HG03342 (cell line): ENCODE results near the gene OR2AP1.
"Not testable (repeated sequence)": the region's sequence is repeated elsewhere in the genome, so short reads cannot be mapped to it uniquely, and the experiment has no call there.

ENCODE experiments used
- ATAC-seq: cut with Tn5 transposase; IDR thresholded peaks from one replicate; pipeline ENCODE4 v1.9.1; 2021; ENCODE audit warnings: mild to moderate bottlenecking, moderate library complexity; ENCODE audit not compliant: unreplicated experiment

The OR2AP1 gene

DNA sequence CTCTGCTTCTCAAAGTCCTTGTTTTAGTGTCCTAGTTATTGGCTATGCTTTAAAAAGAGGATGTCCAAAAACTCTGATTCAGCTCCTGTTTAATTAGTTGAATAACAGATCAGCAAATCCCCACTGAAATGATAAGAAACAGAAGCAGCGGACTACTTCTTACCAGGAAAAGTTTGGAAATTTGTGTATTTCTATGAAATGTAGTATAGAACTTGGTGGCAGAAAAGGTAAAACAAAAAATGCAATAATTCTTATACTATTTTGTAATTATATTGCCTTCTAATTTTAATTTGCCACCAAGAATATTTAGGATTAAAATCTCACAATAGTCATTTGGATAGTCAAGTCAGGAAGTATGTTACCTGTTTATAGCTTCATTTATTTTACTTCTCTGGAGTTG is at the start of gene OR2AP1:
OR2AP1 (plus strand) TSS at position 301 of the 400 bp plus-strand sequence. CDS start 1,947 bp downstream, outside the sequence.
- ATAC-seq = no peak

GRCh38 chr12:55548235-55548634 is 24.0 kb upstream of the OR2AP1 start:
- ATAC-seq = not testable (repeated sequence)

DNA sequence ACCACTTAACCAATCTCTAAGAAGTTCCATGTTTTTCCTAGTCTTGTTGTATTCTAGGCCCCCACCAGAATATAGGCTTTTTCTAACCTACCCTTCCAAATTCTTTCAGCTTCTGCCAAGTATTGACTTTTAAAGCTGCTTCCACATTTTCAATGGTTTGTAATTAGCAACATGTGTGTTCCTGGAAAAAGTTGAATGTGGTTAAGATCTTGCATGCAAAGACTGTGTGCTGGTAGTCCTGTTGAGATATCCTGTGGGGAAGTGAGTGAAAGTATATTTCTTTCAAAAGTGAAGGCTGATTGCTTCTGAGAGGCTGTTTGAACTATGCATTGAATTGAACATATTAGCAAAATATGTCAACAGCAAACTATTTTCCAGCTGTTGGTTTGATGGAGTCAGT is 23.5 kb upstream of the OR2AP1 start:
- no peak for ATAC-seq

DNA sequence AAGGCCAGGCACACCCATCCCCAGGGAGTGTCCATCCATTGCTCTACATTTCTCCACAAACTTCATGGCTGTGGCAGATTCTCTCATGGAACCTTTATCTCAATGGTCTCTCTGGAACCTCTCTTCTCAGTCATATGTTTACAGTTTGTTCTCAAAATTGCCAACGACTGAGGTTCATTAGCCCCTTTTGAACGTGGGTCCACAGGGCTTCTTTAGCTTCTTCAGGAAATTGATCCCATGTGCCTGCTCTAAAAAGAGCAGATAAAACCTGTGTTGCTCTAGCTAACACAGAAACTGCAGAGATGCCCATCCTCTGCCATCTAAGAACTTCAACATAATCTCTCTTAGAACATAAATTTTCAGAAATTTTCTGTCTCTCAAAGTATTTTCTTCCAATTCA is 23.0 kb upstream of the OR2AP1 start, which contains the start of gene OR6C4:
OR6C4 (plus strand) TSS at position 301 of the 400 bp plus-strand sequence. CDS start 1,625 bp downstream, outside the sequence.
- no peak for ATAC-seq

- no peak for ATAC-seq
Observed at GRCh38 chr12:55554296-55554695, 18.0 kb upstream of the OR2AP1 start.

DNA sequence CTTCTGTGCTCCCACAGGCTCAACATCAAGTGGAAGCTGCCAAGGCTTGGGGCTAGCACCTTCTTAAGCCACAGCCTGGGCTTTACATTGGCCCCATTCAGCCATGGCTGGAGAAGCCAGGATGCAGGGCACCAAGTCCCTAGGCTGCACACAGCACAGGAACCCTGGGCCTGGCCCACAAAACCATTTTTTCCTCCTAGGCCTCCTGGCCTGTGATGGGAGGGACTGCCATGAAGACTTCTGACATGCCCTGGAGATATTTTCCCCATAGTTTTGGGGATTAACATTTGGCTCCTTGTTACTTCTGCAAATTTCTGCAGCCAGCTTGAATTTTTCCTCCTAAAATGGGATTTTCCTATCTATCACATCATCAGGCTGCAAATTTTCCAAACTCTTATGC is 2.2 kb upstream of the OR2AP1 start:
- ATAC-seq = not testable (repeated sequence)

DNA sequence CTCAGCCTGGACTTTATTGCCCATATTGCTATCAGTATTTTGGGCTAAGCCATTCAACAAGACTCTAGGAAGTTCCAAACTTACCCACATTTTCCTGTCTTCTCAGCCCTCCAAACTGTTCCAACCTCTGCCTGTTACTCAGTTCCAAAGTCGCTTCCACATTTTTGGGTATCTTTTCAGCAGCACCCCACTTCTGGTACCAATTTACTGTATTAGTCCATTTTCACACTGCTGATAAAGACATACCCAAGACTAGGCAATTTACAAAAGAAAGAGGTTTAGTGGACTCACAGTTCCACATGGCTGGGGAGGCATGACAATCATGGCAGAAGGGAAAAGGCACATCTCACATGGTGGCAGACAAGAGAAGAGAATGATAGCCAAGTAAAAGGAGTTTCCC is 1.6 kb upstream of the OR2AP1 start:
- not testable (repeated sequence) for ATAC-seq

DNA sequence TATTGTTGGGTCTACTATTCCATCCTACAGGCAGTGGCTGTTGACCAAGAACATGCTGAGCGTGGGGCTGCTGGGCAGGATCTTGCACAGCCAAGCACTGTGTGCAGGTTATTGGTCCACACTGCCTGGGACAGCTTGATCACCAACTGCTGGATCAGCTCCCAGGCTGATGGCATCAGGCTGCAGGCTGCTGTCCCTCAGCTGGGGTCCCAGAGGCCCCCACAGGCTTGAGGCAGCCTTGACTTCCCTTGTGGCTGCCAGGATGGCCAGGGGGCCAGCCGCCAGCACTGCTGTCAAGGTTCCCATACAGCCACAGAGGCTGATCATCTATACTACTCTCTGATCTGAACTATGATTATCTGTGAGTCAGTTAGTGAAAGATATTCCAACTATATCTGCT is 9.8 kb downstream of the OR2AP1 start:
- ATAC-seq = no peak

DNA sequence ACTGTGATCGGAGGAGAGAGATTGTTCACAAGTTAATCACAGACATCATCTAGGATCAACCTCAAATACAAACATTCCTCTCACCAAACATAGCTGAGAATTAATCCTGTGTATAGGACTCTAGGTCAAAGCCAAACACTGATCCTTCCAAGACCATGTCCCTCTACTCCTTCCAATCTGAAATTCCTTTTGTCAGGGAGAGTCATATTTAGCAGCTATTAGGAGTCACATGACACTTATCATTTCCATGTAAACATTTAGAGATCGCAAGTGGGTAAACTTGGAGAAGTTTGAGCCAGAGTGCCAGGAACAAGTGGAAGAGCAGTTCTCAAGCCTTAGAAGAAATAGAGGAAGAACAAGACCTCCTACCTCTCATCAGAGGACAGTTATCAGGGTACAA is 13.5 kb downstream of the OR2AP1 start:
- ATAC-seq = no peak

DNA sequence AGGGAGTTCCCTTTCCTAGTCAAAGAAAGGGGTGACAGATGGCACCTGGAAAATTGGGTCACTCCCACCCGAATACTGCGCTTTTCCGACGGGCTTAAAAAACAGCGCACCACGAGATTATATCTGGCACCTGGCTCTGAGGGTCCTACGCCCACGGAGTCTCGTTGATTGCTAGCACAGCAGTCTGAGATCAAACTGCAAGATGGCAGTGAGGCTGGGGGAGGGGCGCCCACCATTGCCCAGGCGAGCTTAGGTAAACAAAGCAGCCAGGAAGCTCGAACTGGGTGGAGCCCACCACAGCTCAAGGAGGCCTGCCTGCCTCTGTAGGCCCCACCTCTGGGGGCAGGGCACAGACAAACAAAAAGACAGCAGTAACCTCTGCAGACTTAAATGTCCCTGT is 17.9 kb downstream of the OR2AP1 start:
- not testable (repeated sequence) for ATAC-seq

DNA sequence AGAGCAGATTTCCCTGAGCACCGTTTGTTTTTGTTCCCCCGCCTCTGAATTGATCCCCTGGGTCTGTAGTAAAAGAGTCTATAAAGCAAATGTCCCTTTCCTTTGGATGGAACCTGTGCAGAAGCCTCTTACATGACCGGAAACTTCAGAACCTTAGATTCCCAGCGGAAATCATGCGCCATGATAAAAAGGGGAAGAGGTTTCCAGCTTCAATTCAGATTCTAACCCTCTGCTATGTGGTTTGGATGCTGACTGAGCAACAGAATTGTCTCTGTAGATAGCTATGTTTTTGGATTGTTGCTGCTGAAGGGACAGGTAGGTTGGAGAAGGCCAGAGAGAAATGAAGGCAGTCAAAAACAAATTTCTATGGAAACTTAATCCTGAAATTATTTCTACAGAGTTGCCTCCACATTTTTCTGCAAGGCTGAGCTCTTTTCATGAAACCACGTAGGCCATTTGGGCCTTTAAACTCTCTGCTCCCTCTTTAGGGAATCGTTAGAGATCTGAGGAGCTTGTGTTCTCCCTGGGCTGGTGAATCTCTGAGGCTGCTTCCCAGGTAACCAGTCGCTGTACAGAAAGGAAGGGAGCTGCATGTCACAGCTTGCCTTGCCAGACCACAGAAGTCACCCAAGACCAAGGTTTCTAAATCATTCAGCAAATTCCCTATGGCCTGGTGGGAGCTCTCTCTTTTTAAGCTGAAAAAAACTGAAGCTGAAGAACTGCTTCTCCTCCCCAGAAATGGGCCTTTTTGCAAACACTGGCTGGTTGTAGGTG is 35.7 kb downstream of the OR2AP1 start:
- ATAC-seq = no peak

GRCh38 chr12:55610598-55610997 is 38.3 kb downstream of the OR2AP1 start:
- no peak for ATAC-seq

- ATAC-seq = no peak
Observed at GRCh38 chr12:55612646-55613045, 40.4 kb downstream of the OR2AP1 start.

DNA sequence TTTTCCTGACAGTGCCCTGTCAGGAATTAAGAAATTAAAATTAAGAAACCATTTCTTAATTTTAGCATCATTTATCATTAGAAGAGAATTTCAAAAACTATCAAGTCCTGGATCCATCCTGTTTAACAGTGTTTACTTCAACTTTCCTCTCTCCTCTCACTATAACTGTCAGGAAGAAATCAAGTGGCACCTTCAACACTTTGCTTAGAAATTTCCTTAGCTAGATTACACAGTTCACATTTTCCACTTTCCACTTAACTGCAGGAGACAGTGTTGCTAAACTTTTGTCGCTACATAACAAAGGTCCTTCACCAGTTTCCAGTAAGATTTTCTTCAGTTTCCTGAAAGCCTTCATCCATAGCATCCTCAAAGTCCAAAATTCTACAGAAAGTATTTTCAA is 42.5 kb downstream of the OR2AP1 start:
- ATAC-seq = no peak

GRCh38 chr12:55619354-55620138 is 47.3 kb downstream of the OR2AP1 start:
- peak; percentile 74 for ATAC-seq

DNA sequence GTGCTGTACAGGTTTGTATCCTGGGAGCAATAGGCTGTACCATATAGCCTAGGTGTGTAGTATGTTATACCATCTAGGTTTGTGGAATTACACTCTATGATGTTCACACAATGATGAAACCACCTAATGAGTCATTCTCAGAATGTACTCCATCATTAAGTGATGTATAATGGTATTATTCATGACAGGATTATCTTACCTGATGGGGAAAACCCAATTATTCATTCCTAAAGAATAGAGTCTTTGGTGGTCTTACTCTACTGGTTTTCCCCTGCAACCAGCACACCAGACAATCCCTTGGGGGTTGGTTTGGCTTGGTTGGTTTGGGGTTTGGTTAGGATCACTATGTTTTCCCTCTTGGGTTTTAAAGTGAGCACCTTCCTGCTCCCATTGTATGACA is 51.8 kb downstream of the OR2AP1 start:
- peak; percentile 45 for ATAC-seq
